HepG2 (cell line): ENCODE data around the gene PSMB11. TPM values are rescaled to one million over a fixed set of nuclear protein-coding genes. Genes with fewer than 3 reads are reported as not detected.

Source experiments
- ETV5 ChIP-seq: IDR thresholded peaks from 2 replicates; pipeline ENCODE4 v1.6.1; 2018; ENCODE audit warnings: missing biosample characterization, missing genetic modification reagents, inconsistent platforms, borderline replicate concordance
- FOXO4 ChIP-seq: sonication (generic); formaldehyde crosslinking; conservative IDR thresholded peaks from 2 replicates; pipeline ENCODE4 v1.8.1; 2023; ENCODE audit warnings: missing genetic modification reagents
- NFAT5 ChIP-seq: sonication (generic); formaldehyde crosslinking; IDR thresholded peaks from 2 replicates; pipeline ENCODE4 v1.4.0; 2020; ENCODE audit warnings: missing genetic modification reagents
- RFXANK ChIP-seq: IDR thresholded peaks from 2 replicates; pipeline ENCODE4 v1.6.1; 2016
- TMF1 ChIP-seq: sonication (generic); formaldehyde crosslinking; IDR thresholded peaks from 2 replicates; pipeline ENCODE4 v1.8.1; 2022; ENCODE audit warnings: low read depth, missing genetic modification reagents
- ZNF407 ChIP-seq: sonication (generic); formaldehyde crosslinking; IDR thresholded peaks from one replicate; pipeline ENCODE4 v1.5.1; 2020; ENCODE audit warnings: mild to moderate bottlenecking, missing genetic modification reagents; ENCODE audit errors: not compliant biosample characterization
- ZNF740 ChIP-seq: sonication (generic); formaldehyde crosslinking; IDR thresholded peaks from 2 replicates; pipeline ENCODE4 v1.4.0; 2020; ENCODE audit warnings: missing genetic modification reagents
- polyA plus RNA-seq, 8 experiments: library from polyadenylated mRNA; depleted of rRNA in 3 of 8; stranded (reverse) in 7 of 8; unstranded in 1 of 8; fragments of >200 nt; fragmentation: Illumina TruSeq in 4 of 8; extraction: Trizol in 4 of 8; gene quantifications; 2 replicates each; pipeline versions ENCODE4 v1.2.1 to v1.2.3, GENCODE V29; 2011 to 2016; ENCODE audit warnings: low read depth in 4 of 8, missing spikeins in 1 of 8, mixed read lengths in 1 of 8; ENCODE audit not compliant: insufficient read depth in 1 of 8
- total RNA-seq, 5 experiments: library from RNA; depleted of rRNA; stranded (reverse); fragments of >200 nt; fragmentation: Illumina TruSeq; extraction: Trizol; gene quantifications; 2 replicates each; pipeline ENCODE4 v1.2.3, GENCODE V29; 2016; ENCODE audit warnings: low read depth in 1 of 5

The PSMB11 gene
- total and polyA plus RNA-seq, 2 of the 13 experiments (the other 11 are each of a cell fraction or from before 2014, with no cell fraction given), result not detected

GRCh38 chr14:23070262-23071129, 28.5 kb downstream of the PSMB11 start (continued):
- 0 out of 2 replicates have a peak, but pooled peaks have one; percentile 10 for TF ChIP-seq ETV5 (CRISPR knock-in tag)
- no peak for TF ChIP-seq RFXANK (CRISPR knock-in tag)
- TF ChIP-seq TMF1 (CRISPR knock-in tag), result no peak
- no peak for TF ChIP-seq FOXO4
- 0 out of 2 replicates have a peak, but pooled peaks have one; percentile 27 for TF ChIP-seq ZNF740 (CRISPR knock-in tag)
- TF ChIP-seq ZNF407 (CRISPR knock-in tag), result peak; percentile 6
- TF ChIP-seq NFAT5 (CRISPR knock-in tag), result no peak
